Activated CD4-positive, alpha-beta T cell treated with anti-CD3 and anti-CD28 coated beads for 1 hour (primary cell): ENCODE results near the gene PRXL2B.
"Not testable (repeated sequence)": the region's sequence is repeated elsewhere in the genome, so short reads cannot be mapped to it uniquely, and the experiment has no call there.

Source experiments
- DNase-seq: peaks from one replicate; pipeline ENCODE4 v3.0.0-alpha.2; 2020

The PRXL2B gene

GRCh38 chr1:2625311-2625710 lies 38.7 kb downstream of the PRXL2B start:
- no peak for DNase-seq

GRCh38 chr1:2625748-2626147 lies 39.2 kb downstream of the PRXL2B start:
- DNase-seq = not testable (repeated sequence)

- DNase-seq = no peak
Observed at GRCh38 chr1:2627746-2628145, 41.2 kb downstream of the PRXL2B start.

- DNase-seq = no peak
Observed at GRCh38 chr1:2628191-2628932, 41.8 kb downstream of the PRXL2B start.

DNA sequence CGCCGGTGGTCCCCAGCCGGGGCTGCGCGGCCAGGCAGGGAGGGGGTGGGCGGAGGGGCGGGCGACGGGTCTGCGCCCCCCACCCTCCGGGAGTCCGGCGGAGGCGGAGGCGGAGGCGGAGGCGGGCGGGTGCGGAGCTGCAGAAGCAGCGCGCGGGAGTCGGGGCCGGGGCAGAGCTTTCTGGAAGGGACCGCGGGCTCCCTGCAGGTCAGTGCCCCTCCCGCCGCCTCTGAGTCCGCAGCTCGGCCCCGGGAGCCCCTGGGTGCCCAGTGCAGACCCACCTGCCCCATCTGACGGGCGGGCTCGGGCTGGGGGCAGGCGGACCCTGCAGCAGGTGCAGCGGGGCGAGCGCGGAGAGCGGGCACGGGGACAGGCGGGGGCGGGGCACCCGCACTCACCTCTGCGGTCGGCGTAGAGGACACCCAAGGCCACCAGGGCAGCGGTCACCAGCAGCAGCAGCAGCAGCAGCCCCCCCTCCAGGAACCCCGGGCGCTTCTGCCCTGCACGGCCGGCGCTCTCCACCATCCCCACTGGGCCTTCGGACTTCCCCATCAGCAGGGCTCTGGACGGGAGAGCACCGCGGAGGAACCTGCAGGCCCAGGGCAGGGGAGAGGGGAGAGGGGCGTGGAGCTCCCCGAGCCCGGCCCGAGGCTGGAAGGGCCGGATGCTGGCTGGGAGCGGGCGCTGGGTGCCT lies 42.5 kb downstream of the PRXL2B start:
- DNase-seq = no peak

- no peak for DNase-seq
Observed at GRCh38 chr1:2629627-2630497, 43.3 kb downstream of the PRXL2B start.

GRCh38 chr1:2630498-2631135 lies 44.0 kb downstream of the PRXL2B start:
- DNase-seq = no peak

DNA sequence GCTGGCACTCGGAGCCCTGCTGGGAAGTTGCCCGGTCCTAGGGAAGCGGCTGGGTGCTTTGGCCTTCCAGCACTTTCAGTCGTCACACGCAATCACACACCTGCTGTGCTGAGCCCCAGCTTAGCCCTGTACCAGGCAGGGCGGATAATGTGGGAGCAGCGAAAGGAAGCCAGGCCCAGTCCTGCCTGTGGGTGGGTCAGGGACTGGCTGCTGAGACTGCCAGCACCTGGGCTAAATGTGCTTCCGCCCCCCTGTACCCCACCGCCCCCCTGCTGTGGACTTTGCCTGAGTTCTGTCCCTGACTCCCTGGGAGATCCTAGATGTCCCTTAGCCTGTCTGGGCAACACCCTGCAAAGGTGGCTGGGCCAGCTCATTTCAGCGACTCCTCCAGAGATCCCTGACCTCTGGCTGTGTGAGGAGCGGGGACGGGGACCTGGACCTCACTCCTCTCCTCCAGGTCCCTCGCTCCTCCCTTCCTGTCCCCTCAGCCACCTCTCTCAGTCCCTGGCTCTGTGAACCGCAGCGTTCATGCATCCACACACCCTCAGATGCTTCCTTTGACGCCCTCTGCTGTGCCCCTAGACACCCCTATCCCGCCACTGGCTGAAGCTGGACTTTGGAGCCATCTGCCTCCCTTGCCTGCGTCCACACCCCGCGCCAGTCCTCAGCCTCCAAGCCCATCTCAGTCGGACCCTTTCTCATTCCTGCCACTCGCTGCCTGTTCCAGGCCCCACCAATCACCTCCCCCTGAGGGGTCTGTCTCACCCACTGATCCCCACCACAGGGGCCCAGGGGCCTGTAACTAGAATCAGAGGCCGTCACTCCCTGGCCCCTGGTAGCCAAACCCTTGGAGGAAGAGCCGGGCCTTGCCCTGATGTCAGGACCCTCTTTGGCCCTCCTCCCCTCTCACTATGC lies 44.8 kb downstream of the PRXL2B start:
- no peak for DNase-seq

DNA sequence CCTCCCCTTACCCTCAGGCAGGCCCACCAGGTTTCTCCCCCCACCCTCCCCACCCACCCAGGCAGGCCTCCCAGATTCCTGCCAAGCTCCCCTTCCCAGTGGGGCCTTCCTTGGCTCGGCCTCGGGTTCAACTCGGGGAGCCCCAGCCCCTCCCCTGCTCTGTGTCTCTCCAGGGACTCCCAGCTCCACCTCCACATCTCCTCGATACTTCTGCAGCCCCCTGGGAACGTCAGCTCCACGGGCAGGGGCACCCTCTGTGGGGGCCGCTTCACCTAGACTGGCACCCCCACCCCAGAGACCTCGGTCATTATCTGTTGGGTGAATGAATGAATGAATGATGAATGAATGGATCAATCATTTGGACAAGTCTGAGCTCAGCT lies 45.5 kb downstream of the PRXL2B start:
- no peak for DNase-seq

GRCh38 chr1:2632561-2633361 lies 46.2 kb downstream of the PRXL2B start, which contains the start of gene MMEL1:
MMEL1 (minus strand) TSS chr1:2633016; CDS start chr1:2629484, 3,532 bp downstream.
- no peak for DNase-seq

DNA sequence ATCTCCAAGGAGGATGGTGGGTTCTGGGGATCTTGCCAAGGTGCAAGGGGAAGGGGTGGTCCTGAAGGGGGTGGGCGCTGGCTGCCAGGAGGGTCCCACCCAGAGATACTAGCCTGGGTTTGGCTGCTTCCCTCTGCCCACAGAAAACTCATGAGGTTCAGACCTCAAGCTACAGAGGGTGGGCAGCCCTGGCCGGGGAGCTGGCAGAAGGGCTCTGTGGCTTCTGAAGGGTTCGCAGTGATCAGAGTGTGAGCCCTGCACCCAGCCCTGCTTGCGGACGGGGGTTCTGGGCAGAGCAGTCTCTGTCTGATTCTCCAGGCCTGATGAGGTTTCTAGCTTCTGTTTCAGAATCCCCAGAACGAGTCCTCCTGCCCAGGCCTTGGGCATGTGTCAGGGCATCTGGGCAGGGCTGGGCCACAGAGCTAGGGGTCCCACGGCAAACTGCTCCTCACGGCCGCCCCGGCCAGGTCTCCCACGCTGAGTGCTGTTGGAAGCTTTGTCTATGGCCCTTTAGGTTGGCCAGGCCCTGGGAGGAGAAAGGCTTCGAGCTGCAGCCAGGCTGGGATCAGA lies 46.9 kb downstream of the PRXL2B start:
- no peak for DNase-seq

DNA sequence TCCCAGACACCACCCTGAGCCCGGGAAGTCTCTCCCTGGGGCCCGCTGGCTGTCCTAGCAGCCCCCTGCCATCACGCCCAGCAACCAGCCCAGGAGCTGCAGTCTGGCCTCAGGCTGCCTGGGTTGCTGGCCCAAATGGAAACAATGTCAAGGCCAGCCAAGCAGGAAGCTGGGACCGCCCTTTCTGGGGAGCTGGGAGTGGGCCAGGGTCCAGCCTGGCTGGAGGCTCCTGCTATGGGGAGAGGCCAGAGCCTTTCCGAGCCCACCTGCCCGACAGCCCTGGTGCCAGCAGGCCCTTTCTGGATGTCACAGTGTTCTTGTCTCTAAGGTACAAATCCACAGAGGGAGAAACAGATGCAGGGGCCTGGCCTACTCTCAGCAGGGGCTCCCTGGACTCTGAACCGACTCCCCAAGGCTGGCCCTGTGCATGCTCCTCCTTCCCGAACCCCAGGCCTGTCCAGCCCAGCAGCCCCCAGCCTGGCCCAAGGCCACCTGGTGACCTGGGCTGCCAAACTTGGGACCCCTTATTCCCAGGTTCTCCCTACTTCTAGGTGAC lies 47.4 kb downstream of the PRXL2B start:
- DNase-seq = no peak

GRCh38 chr1:2635361-2636010 lies 48.9 kb downstream of the PRXL2B start:
- no peak for DNase-seq

- DNase-seq = no peak
Observed at GRCh38 chr1:2636733-2637132, 50.2 kb downstream of the PRXL2B start.

GRCh38 chr1:2637442-2638145 lies 51.0 kb downstream of the PRXL2B start:
- DNase-seq = no peak

DNA sequence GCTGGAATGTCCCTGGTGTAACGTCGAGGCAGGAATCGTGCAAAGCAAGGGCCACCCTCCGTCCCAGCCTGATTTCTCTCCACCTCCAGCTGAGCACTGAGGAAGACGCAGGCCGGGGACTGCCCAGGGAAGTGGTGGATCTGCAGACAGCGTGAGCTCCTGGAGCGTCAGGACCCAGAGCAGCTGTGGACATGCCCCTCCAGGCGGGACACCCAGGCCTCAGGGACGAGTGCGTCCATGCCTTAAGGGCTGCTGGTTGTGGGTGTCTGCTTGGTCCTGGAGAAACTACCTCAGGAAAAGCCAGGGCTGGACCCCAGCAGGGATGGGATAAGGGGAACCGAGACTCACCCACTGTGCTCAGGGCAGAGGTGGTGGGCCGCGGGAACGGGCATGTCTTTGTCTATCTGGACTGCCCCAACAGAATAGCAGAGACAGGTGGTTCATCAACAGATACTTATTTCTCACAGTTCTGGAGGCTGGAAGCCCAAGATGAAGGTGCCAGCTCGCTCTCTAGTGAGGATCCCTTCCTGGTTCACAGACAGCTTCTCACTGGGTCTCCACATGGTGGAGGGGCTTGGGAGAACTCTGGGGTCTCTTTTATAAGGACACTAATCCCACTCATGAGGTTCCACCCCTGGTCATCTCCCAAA lies 52.0 kb downstream of the PRXL2B start:
- no peak for DNase-seq

- no peak for DNase-seq
Observed at GRCh38 chr1:2639203-2639602, 52.6 kb downstream of the PRXL2B start.
